PFSK-1 (cell line): Measurements from ENCODE around the gene RPS6KC1.

Experiments used
- POLR2AphosphoS5 ChIP-seq: IDR thresholded peaks from 2 replicates; pipeline ENCODE4 v1.6.1; 2012; ENCODE audit warnings: low read depth, mild to moderate bottlenecking, control low read depth, low read length, moderate library complexity
- REST ChIP-seq, 2 experiments: IDR thresholded peaks; 2 replicates each; pipeline versions ENCODE4 v1.6.1 to v1.8.0; 2011 to 2012; ENCODE audit warnings: low read depth in 2 of 2, low read length in 2 of 2, control low read depth in 1 of 2, inconsistent platforms in 1 of 2, mild to moderate bottlenecking in 1 of 2, moderate library complexity in 1 of 2; ENCODE audit not compliant: insufficient read depth in 1 of 2
- SIN3A ChIP-seq: IDR thresholded peaks from 2 replicates; pipeline ENCODE4 v1.6.1; 2012; ENCODE audit warnings: mild to moderate bottlenecking, low read length, moderate library complexity, borderline replicate concordance; ENCODE audit not compliant: insufficient read depth
- TAF1 ChIP-seq: IDR thresholded peaks from 2 replicates; pipeline ENCODE4 v1.6.1; 2012; ENCODE audit warnings: low read length, control low read depth, borderline replicate concordance; ENCODE audit not compliant: insufficient read depth

GRCh38 chr1:213194855-213195254 lies 143.8 kb downstream of the RPS6KC1 start:
- no peak for TF ChIP-seq SIN3A
- no peak for TF ChIP-seq POLR2AphosphoS5
- TF ChIP-seq TAF1: no peak
- TF ChIP-seq REST (IDR thresholded peaks at IDR 0.05; ENCODE audit: insufficient read depth in 1 of 2, low read depth in 2 of 2, low read length in 2 of 2): no peak
